GM12872 (cell line): ENCODE results near the gene CCDC6.

Experiments used
- CTCF ChIP-seq: IDR thresholded peaks from 3 replicates; pipeline ENCODE4 v1.5.1; 2011; ENCODE audit warnings: low read depth, mild to moderate bottlenecking, low read length, moderate library complexity; ENCODE audit not compliant: insufficient read depth

CCDC6 gene

GRCh38 chr10:59741048-59741447 is 165.3 kb downstream of the CCDC6 start:
- no peak for TF ChIP-seq CTCF
